HG03565 (cell line): Measurements from ENCODE around the gene CSHL1.
"Not testable (repeated sequence)": the region's sequence is repeated elsewhere in the genome, so short reads cannot be mapped to it uniquely, and the experiment has no call there.

Source experiments
- ATAC-seq: cut with Tn5 transposase; IDR thresholded peaks from one replicate; pipeline ENCODE4 v1.9.1; 2021; ENCODE audit warnings: mild to moderate bottlenecking, moderate library complexity; ENCODE audit not compliant: unreplicated experiment

Gene CSHL1

DNA sequence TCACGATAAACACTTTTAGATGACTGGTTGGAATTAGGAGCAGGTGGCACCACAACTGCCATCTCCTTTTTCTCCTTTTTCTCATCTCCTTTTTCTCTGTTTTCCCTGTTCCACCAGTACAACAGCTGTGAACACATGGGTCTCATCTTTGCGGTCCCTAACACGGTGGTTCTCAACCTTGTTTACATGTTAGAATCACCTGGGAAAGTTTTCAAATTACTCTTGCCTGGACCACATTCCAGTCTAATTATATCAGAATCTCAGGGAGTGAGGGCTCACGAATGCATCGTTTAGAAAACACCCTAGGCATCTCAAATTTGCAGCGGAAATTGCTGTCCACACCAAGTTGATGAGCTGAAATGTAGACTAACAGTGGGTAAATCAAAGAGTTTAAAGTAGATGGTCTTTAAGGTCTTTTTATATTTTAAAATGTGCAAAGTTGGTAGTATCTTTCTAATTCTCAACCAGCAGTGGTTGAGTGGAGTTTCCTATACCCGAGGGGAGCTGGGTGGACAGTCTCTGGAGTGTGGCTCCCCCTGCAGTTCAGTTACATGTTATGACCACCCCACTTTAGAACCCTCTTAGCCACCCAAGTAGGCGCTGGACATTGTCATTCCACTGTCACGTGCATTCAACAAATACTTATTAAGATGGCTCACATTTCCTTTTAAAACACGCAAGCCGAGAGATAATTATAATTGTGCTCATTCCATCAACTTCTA is 18.6 kb downstream of the CSHL1 start:
- ATAC-seq, result not testable (repeated sequence)

GRCh38 chr17:63889026-63889848 is 21.8 kb downstream of the CSHL1 start:
- ATAC-seq, result not testable (repeated sequence)

- ATAC-seq, result not testable (repeated sequence)
Observed at GRCh38 chr17:63885119-63885518, 25.9 kb downstream of the CSHL1 start.

DNA sequence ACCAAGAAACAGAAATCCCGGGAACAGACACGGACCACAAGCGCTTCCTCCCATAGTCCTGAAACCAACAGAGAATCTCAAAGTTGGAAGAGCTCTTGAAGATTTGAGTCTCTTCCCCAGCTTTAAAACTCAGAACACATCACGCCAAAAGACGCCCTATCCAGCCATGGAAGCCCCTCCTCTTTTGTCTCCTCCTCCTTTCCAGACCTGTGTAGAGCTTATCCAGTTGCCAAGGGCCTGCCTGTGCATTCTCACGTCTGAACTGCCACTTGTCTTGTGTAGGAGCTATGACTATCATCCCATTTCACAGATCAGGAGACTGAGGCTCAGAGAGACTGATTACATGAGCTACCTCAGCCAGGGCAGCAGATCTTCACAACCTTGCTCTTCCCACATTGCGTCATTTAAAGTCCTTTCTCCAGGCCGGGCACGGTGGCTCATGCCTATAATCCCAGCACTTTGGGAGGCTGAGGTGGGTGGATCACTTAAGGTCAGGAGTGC is 28.4 kb downstream of the CSHL1 start:
- not testable (repeated sequence) for ATAC-seq

DNA sequence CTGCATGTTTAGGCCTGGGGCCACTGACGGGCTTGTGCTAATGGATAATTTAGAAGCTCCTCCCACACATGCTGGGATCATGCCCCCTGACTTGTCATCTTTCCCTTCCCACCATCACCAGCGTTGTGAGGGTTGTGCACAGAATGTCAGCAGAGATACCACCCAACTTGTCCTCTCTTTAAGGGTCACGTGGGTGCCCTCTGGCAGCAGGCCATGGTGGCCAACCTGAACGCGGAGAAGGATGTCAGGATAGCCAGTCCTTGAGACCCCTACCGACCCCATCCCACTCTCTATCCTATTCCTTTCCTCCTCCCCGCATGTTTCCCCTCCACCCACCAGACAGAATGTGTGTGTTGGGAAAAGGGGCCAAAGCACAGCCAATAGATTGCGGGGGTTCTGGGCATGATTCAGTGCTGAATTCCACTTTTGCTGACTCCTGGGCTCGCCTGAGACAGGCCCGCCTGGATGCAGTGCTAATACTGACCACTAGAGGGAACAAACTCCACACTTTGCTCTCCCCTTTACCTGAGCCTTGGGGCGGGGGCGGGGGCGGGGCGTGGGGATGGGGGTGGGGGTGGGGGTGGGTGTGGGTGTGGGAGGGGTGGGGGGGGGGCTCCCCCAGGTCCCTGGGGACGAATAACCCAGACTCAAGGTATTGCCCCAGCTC is 29.0 kb downstream of the CSHL1 start, which contains the start of gene GH2:
Gene GH2, minus strand, starts transcription at position 10 of the 667 bp plus-strand sequence. CDS start 143 bp downstream, outside the sequence.
- no peak for ATAC-seq

- not testable (repeated sequence) for ATAC-seq
Observed at GRCh38 chr17:63881337-63881736, 29.7 kb downstream of the CSHL1 start.

- ATAC-seq, result no peak
Observed at GRCh38 chr17:63880706-63881105, 30.4 kb downstream of the CSHL1 start.

DNA sequence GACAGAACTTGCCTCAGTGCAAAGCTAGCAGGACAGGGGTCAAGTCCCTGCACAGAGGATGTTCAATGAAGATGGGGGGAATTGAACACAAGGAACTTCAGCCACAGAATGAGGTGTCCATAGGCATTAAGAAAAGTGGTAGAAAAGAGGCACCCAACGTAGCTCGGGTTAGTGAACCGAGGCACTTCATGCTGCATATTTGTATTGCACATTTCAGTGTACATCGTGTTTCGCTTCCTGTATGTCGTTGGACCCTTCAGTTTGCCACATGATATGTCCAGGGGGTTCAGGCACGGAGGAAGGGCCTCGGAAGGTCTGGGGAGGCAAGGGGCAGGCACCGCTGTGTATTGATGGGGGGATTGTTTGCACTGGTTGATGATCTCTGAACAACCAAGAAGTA is 32.6 kb downstream of the CSHL1 start:
- not testable (repeated sequence) for ATAC-seq

DNA sequence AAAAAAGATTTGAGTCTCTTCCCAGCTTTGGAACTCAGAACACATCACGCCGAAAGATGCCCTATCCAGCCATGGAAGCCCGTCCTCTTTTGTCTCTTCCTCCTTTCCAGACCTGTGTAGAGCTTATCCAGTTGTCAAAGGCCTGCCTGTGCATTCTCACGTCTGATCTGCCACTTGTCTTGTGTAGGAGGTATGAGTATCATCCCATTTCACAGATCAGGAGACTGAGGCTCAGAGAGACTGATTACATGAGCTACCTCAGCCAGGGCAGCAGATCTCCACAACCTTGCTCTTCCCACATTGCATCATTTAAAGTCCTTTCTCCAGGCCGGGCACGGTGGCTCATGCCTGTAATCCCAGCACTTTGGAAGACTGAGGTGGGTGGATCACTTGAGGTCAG is 36.4 kb downstream of the CSHL1 start:
- not testable (repeated sequence) for ATAC-seq

GRCh38 chr17:63874061-63874626 is 36.9 kb downstream of the CSHL1 start:
- ATAC-seq, result not testable (repeated sequence)

GRCh38 chr17:63873577-63873976 is 37.5 kb downstream of the CSHL1 start, which contains the start of gene CSH2:
TSS of gene CSH2 (minus strand) at chr17:63873677. CDS start at chr17:63873614, 63 bp downstream.
- not testable (repeated sequence) for ATAC-seq

DNA sequence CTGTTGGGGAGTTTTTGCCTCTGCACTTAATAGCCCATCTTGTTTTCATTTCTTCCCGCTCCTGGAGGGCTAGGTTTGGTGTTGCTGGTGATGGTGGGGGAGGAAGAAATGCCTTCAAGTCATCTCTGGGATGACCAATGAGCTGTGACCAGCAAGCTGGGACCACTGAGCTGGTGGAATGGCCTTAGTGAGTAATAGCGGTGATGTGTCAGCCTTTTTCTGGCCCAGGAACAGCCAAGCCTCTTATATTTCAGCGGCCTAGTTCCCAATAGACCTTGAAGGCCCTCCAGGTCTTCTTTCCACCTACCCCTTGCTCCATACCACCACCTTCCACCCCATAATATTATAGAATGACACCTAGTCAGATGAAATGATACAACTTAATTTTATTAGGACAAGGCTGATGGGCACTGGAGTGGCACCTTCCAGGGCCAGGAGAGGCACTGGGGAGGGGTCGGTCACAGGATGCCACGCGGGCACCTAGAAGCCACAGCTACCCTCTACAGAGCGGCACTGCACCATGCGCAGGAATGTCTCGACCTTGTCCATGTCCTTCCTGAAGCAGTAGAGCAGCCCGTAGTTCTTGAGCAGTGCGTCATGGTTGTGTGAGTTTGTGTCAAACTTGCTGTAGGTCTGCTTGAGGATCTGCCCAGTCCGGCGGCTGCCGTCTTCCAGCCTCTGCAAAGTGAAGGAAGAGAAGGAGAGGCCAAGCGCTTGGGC is 39.3 kb downstream of the CSHL1 start:
- ATAC-seq, result not testable (repeated sequence)

DNA sequence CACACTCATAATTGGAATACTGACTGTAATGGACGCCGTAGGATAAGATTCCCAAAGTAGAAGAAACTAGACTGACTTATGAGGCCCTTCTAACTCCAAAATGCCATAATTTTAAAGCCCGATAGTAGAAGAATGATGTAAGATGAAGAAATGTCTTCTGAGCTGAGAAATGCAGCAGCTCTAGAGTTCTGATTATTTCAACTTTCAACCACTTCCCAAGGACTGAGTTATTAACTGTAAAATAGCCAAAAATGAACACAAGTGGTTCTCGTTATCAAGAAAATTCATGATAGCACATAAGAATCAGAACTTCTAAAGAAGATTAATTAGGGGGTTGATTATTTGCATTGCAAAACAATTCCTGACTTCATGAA is 40.8 kb downstream of the CSHL1 start:
- not testable (repeated sequence) for ATAC-seq

DNA sequence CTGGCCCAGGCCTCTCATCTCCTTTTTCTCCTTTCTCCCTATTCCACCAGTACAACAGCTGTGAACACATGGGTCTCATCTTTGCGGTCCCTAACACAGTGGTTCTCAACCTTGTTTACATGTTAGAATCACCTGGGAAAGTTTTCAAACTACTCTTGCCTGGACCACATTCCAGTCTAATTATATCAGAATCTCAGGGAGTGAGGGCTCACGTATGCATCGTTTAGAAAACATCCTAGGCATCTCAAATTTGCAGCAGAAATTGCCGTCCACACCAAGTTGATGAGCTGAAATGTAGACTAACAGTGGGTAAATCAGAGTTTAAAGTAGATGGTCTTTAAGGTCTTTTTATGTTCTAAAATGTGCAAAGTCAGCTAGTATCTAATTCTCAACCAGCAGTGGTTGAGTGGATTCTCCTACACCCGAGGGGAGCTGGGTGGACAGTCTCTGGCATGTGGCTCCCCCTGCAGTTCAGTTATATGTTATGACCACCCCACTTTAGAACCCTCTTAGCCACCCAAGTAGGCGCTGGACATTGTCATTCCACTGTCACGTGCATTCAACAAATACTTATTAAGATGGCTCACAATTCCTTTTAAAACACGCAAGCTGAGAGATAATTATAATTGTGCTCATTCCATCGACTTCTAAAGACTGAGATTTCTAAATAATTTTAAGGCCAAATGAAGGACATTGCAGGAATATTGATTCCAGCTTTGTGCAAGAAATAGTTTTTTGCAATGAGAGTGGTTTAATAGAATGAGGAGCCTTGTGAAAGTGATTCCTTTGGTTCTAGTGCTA is 41.4 kb downstream of the CSHL1 start:
- not testable (repeated sequence) for ATAC-seq

- ATAC-seq, result not testable (repeated sequence)
Observed at GRCh38 chr17:63866625-63867024, 44.4 kb downstream of the CSHL1 start.
